GDM1 (cell line): Measurements from ENCODE around the gene ZNF837.

ENCODE experiments used
- DNase-seq: peaks from one replicate; lab custom pipeline; 2025; lab: John Stamatoyannopoulos, UW

ZNF837 gene

GRCh38 chr19:58318297-58318696 is 62.5 kb downstream of the ZNF837 start:
- DNase-seq: no peak
